ENCODE results near the gene IGLL5. TPM values are rescaled to one million over a fixed set of nuclear protein-coding genes. Genes with fewer than 3 reads are reported as not detected.

IGLL5 gene
- total RNA-seq, 1 donor from 2014 or later = not detected

DNA sequence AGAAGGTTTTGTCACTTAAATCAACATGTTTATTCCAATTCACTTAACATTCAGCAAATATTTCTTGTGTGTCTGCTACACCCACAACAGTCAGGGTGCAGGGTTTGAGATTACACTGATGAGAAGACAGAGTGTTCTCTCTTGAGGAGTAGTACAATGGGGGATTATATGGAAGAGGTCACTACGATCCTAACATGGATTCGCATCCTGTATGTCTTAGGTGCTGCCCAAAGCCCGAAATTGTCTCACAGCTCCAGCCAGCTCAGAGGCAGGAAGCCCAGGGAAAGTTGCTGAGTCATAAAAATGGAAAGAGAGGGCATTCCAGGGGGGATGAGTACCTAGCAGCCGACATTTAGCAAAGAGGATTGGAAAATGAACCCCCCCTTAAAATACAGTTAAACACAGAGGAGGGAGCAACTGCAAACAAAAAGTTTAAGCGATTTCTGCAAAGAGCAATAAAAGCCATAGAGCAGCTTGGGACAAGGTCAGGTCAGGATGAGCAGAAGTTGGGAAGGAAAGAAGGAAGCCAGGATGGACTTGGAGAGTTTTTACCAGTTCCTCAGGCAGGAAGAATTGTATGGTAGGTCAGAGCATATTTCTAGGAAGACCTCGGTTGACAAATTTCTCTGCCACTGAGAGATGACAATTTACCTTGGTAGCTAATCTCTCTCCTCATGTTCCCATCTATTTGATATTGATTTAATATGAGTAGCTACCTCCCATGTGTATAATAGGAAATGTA, 49.5 kb downstream of the IGLL5 start:
- intact Hi-C loops (cut with micrococcal nuclease) = no loop called here

GRCh38 chr22:22937894-22938480, 50.4 kb downstream of the IGLL5 start:
- intact Hi-C loops (cut with micrococcal nuclease) = no loop called here

DNA sequence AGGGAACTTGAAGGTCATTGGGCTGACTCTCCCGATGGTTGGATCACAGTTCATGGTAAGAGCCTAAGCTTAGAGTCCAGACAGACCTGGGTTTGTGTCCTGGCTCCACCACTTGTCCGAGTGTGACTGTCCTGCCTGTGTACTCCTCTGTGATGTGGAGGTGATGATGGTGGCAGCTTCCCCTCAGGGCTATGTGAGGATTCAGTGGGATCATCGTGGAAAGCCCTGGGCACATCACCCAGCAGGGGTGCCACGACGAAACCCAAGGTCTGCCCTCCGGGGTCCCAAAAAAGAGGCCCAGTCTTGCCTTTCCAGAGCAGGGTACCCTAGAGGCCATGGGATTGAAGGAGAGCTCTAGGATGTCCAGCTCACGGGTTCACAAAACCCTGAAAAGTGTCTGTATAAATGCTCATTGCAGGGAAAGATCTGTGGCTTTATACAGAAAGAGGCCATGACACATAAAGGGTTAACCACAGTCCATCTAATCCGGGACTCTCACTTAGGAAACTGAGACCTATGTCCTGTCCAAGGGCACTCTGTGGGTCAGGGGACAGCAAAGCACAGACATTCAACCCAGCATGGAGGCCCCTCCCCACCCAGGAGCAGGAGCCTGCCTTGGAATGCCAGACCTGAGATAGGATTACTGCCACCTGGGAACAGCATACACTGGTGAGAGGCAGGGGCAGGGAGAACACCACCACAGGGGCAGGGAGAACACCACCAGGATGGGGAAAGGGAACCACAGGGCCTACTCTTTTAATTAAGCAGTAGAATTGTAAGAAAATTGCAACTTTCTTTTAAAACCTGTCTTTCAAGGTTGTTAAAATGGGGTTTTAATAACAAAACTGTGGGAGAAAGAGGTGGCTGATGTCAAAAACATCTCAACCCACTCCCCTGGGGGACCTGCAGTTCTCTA, 51.3 kb downstream of the IGLL5 start:
- intact Hi-C loops (cut with micrococcal nuclease) = no loop called here

- intact Hi-C loops (cut with micrococcal nuclease) = loop anchor here (5.0 kb wide), 1 partner anchor 137 kb away; no protein-coding TSS in a partner anchor
Observed at GRCh38 chr22:22939588-22940368, 52.2 kb downstream of the IGLL5 start.

DNA sequence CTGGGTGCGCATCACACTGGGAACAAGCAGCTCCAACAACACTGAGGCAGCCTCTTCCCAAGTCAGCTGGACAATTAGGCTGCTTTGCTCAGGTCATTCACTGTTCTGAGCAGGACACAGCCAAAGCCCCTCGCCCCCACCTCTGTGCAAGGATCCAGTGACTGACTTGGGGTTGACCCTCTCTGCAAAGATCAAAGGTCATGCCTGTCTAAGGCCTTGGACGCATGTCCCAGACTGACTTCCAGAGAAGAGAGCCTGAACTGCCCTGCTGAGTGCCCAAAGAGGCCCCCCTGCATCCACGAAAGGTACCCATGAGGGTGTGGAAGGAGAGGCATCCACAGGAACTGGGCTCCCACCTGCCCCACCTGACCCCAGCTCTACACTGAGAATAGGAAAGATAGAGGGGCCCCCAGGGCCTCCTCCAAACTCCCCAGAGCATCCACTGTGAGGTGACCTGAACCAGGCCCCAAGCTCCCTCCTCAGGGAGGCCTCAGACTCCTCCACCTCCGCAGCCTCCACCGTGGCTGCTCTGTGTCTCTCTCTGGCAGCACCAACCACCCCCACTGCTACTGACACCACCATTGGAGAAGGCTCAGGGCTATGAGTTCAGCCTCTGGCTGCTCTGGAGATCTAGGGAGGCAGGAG, 53.5 kb downstream of the IGLL5 start:
- intact Hi-C loops (cut with micrococcal nuclease) = loop anchor here (5.0 kb wide), 1 partner anchor 139 kb away; no protein-coding TSS in a partner anchor

GRCh38 chr22:22941831-22942510, 54.4 kb downstream of the IGLL5 start:
- intact Hi-C loops (cut with micrococcal nuclease) = loop anchor here (1.0 to 5.0 kb wide), 2 partner anchors 58 to 140 kb away; no protein-coding TSS in a partner anchor

DNA sequence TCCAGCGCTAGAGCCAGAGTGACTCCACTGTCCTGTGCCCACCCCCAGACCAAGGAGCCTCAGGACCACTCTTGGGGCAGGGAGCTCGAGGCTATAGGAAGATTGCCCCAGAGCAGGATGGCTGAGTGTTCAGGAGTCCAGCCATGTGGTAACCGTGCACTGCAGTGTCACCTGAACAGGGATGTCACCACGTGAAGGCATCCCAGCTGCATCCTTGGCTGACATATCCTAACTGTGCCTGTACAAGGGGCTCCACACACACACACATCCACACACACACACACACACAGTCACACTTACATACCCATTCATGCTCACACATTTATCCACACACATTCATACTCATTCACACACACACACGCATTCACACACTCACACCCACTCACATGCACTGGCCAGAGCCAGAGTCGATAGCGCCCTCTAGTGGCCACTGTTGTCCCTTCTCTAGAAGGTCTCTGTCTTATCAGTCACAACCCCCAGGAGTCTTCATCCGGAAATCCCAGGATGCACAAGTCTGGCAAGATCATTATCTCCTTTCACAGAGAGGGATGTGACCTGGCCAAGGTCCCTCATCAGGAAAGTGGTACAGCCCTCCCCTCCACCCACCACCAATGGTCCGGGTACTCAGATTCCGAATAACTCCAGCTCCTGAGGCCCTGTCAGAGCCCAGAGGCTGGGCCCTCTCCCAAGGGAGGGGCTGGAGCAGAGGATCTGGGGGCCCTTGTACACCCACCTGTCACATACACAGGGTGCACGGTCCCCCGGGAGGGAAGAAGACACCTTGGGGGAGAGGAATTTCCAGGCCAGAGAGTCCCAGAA, 55.1 kb downstream of the IGLL5 start:
- intact Hi-C loops (cut with micrococcal nuclease) = loop anchor here (1.0 to 5.0 kb wide), 2 partner anchors 58 to 140 kb away; no protein-coding TSS in a partner anchor

DNA sequence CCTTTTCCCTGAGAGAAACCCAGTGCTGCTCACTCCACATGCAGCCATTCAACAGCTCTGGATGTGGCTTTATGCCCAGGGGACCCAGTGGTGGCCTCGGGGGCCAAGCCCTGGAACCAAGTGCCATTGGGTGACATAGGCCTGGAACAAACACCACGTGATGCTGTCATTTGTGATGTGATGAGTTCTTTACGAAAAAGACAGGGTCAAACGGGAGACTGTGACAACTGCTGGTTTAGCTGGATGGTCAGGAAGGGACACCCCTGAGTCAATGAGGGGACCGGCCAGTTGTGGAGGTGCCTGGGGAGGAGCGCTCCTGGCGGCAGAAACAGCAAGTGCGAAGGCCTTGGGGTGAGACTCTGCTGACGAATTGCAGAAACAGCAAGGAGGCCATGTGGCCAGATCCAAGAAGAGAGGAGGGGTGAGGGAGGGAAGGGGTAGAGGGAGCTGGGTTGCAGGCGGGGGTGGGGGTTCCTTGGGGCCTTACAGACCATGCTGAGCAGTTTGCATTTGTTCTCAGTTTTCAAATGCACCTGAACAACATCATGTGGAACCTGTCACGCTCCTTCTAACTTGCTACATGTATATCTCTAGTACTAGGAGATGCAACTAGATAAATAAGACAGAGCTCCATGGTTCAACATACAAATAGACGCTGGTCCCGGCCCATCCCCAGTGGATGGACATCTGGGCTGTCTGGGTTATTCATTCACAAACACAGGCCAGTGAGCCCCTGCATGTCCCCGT, 56.1 kb downstream of the IGLL5 start:
- intact Hi-C loops (cut with micrococcal nuclease) = loop anchor here (5.0 kb wide), 1 partner anchor 141 kb away; no protein-coding TSS in a partner anchor

DNA sequence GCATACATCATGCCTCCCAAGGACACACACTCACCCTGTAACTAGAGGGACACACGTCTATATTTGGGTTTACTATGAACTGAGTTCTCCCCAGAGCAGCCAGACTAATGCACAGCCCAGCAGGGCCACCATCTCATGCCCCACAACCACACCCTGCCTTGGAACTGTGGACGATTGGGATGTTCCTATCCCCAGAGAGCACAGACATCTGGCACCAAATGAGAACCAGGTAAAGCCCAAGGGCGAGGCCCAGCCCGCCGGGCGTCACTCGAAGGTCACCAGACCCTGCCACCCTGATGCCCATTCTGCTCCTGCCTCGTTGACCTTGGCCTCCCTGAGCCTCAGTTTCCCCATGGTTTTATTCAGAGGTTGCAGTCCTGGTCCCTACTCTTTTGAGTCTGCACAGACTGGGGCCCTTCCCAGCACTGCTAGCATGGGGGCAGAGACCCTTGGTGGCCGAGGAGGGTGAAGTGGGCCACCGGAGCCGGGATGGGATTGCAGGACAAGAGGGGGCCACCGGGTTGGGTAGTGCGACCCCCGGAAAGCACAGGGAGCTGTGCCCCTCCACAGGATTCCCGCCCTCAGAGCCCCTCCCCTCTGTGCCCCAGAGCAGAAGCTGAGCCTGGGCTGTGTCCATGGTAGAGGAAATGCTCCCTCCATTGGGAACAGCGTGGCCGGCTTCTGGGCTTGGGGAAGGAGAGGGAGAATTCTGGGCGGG, 56.8 kb downstream of the IGLL5 start:
- intact Hi-C loops (cut with micrococcal nuclease) = loop anchor here (5.0 kb wide), 1 partner anchor 142 kb away; no protein-coding TSS in a partner anchor

DNA sequence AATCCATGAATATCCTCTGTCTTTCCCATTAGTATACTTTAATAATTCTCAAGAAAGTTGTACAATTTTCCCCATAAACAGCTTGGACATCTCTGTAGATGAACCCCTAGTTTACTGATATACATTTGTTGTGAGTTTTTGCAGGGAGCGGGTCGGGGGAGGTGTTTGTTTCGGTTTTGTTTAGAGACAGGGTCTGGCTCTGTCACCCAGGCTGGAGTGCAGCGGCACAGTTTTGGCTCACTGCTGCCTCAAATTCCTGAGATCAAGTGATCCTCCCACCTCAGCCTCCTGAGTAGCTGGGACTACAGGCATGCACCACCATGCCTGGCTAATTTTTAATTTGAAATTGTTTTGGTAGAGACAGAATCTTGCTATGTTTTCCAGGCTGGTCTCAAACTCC, 57.6 kb downstream of the IGLL5 start:
- intact Hi-C loops (cut with micrococcal nuclease) = no loop called here

Other genes starting within 250 kb of the IGLL5 start
- gene GGTLC2, start 243.2 kb upstream of the IGLL5 start, total RNA-seq = not detected in 2 replicates
- 0.22 TPM in 1 of 2 replicates, not detected in the other for gene GNAZ, start 182.7 kb downstream of the IGLL5 start, total RNA-seq